IPS-NIHi7 (cell line): Measurements from ENCODE around the gene TECPR1.

Experiments
- DNase-seq: peaks from one replicate; pipeline ENCODE4 v3.0.0; 2012; ENCODE audit warnings: mixed read lengths; ENCODE audit errors: extremely low spot score

TECPR1 gene

GRCh38 chr7:98249106-98249505 lies 2.9 kb downstream of the TECPR1 start:
- DNase-seq: peak; percentile 12

DNA sequence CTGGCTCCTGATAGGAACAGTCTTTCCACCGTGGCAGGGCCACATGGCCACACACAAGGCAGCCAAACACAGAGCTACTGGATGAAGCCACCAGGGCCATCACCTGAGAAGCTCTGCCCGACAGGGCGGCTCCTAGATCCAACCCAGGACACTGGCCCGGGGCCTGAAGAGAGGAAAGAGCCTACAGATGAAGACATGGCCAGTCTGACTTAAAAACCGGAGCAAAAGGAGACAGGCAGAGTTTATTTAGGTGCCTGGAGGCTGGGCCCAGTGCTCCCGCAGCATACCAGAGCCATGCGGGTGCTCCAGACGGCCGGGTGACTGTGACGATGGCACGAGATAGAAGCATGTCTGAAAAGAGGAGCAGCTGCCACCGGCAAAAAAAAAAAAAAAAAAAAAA lies 3.9 kb downstream of the TECPR1 start:
- DNase-seq: no peak

- DNase-seq: no peak
These were observed 7.2 kb downstream of the TECPR1 start for GRCh38 chr7:98244871-98245270.

- DNase-seq: no peak
These were observed 9.1 kb downstream of the TECPR1 start for GRCh38 chr7:98242934-98243333.

DNA sequence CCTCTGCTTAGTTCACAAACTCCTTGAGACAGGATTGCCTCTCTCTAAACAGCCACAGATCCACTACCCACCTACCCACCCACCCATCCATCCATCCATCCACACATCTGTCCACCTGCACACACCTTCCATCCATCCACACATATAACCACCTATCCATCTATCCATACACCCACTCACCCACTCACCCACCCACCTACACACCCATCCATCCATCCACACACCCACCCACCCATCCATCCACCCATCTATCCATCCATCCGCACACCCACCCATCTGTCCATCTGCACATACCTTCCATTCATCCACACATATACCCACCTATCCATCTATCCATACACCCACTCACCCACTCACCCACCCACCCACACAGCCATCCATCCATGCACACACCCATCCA lies 9.7 kb downstream of the TECPR1 start:
- DNase-seq: no peak

- DNase-seq: no peak
These were observed 10.3 kb downstream of the TECPR1 start for GRCh38 chr7:98241674-98242241.

DNA sequence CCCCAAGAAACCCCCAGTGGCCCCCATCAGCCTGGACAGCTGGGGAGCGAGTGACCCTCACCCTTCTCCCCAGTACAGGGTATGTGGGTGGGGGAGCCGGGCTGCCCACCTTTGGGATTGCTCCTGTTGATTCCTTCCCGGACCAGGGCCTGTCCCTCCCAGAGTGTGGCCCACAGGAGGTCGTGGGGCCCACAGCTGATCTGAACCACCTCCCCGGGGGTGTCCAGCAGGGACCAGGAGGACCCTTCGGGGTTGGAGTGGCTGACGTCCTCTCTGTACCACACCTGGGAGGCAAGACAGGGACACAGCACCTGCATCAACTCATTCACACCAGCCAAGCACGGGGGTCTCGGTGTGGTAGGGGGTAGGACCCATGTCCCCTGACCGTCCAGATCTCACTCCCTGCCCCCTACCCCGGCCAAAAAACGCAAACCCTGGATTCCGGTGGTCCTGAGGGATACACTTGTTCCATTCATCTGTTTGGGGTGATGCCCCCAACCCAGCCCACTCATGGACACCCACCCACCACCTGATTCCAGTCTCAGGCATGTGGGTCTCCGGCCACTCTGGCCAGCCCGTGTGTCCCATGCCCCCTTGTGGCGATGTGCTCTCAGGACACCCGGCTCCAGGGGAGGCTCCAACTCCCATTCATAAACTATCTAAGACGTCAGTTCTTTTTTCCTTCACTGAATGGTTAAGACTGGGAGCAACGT lies 10.9 kb downstream of the TECPR1 start:
- DNase-seq: peak; percentile 89

GRCh38 chr7:98238976-98239375 lies 13.1 kb downstream of the TECPR1 start:
- no peak for DNase-seq

DNA sequence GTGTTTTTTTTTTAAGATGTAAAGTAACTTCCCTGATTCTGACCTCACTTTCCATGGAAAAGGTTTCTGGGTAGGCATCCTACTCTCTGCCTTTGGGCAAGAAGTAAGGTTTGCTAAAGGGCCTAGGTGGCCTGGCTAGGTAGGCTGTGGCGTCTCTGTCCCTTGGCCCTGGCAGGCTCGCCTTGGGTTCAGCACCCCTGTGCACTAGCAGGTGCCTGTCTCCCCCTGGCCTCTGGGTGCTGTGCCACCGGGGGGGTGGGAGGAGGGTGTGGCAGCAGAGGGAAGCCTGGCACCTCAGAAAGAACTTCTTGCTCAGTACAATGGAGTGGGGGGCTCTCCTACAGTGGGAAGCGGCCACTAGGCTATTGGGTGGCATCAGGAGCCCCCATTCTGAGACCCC lies 14.0 kb downstream of the TECPR1 start:
- no peak for DNase-seq

DNA sequence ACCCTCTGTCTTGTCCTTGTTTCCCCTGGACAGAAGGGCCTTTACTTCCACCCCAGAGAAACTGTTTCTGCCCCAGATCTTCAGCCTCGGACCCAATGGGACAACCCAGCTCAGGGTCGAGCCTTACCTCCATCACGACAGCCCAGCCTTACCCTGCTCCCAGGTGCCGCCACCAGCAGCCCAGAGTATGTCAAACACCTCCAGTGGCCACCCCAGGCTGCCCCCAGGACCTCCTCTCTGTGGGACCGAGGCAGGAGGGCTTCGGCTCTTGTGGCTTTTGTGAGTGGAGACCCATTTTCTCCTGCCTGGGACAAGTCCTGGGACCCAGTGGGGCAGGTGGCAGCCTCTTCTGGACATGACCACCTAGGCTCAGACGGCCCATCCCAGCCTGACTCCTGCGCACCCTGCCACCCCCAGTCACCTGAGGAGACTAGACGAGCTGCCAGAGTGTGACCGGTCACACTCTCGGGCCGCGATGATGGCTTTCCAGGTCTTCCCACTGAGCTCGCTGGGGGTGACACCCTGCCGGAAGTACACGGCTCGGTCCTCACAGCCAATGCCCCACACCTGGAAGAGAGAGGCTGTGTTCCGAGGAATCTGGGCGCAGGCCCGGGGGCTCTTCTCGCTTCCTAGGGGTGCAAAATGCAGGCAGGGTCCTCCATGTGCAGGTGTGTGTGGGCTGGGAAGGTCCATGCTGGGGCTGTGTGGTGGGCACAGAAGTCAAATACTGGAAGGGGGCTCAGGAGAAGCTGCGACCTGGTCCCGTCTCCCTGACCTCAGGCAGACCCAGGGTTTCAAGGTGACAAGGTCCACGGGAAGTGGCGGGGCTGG lies 15.5 kb downstream of the TECPR1 start:
- no peak for DNase-seq

GRCh38 chr7:98235901-98236300 lies 16.1 kb downstream of the TECPR1 start:
- DNase-seq: no peak

DNA sequence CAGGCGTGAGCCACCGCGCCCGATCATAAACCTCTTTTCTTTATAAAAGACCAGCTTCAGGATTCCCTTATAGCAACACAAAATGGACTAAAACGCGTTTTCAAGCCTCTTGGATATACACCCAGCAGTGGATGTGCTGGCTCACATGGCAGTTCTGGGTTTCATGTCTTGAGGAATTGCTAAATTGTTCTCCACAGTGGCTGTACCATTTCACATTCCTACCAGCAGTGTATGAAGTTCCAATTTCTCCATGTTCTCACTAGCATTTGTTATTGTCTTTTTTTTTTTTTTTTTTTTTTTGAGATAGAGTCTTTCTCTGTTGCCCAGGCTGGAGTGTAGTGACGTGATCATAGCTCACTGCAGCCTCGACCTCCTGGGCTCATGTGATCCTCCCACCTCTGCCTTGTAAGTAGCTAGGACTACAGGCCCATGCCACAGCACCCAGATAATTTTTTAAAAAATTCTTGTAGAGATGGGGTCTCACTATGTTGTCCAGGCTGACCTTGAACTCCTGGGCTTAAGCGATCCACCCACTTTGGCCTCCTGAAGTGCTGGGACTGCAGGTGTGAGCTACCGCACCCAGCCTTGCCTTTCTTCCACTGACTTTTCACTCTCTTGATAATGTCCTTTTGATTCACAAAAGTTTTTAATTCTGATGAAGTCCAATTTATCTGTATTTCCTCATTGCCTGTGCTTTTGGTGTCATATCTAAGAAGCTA lies 17.4 kb downstream of the TECPR1 start:
- no peak for DNase-seq

DNA sequence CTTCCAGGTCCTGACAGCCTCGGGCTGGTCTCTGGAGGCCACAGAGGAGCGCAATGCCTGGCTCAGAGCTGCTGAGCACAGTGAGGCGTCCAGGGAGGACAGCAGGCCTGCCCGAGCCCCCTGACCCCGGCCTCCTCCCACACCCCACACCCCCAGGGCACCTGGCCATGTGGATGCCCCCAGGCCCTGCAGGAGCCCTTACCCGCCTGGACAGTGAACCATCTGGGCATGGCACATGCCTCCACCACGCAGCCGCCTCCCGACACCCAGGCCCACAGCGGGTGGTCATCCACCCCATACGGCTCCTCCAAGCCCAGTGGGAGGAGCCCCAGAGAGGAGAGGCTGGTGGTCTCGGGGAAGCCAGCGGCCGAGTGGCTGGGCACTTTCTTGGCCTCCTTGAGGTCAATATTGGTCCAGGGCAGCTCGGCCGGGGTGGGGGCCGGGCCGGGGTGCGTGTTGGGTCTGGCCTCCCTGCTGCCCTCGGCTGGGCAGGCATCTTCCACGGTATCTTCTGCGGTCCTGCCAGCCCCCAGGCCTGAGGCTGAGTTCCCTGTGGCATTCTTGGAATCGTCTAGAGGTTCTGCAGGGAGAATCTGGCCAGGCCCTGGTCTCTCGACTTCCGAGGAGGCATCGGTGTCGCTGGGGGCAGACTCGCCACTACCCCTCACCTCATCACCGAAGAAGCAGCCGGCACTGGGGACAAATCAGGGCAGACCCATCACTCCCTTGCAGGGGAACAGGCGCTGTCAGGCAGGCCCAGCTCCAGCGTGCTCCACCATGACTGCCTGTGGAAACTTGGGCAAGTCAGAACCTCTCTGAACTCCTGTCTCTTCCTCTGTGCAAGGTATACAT lies 18.6 kb downstream of the TECPR1 start:
- DNase-seq: no peak

DNA sequence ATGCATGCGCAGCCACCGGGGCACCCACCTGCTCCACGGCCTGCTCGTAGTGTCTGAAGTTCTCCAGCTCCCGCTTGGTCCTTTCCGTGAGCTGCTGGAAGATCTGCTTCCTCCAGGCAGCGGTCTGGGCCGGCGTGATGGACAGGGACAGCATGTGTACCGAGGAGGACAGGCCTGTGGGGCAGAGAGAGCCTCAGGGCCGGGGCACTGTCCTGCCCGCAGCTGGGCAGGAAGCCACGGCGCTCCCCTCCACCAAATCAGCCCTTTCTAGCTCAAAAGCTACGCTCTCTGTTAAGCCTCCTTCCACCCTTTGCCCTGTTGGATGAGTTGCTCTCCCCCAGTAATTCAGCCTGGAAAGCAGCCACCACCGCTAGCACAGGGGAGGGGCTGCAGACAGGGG lies 19.2 kb downstream of the TECPR1 start:
- no peak for DNase-seq

- DNase-seq: no peak
These were observed 19.8 kb downstream of the TECPR1 start for GRCh38 chr7:98232263-98232585.

- DNase-seq: no peak
These were observed 20.4 kb downstream of the TECPR1 start for GRCh38 chr7:98231493-98232262.

- DNase-seq: no peak
These were observed 21.1 kb downstream of the TECPR1 start for GRCh38 chr7:98230746-98231471.

GRCh38 chr7:98229991-98230745 lies 21.9 kb downstream of the TECPR1 start:
- DNase-seq: no peak

DNA sequence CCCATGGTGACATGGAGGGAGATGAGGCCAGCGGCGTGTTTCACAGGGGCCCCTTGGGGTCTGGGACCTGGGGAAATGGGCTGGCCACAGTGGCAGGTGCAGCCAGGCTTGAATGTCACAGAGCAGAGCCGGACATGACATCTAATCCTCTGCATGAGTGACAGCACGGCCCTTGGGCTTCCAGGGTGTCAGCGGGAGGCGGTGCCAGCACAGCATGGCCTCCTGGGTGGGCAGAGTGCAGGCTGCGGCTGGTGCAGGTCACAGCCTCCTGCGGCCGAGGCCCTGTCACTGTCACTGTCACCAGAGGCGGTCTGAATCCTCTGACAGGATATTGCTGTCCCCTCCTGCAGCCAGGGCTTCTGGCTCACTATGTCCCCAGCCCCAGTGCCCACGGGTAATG lies 22.6 kb downstream of the TECPR1 start:
- DNase-seq: no peak
